ENCODE results near the gene PLA2G2A. TPM values are rescaled to one million over a fixed set of nuclear protein-coding genes. Genes with fewer than 3 reads are reported as not detected.
"Not testable (repeated sequence)": the region's sequence is repeated elsewhere in the genome, so short reads cannot be mapped to it uniquely, and the experiment has no call there.

The PLA2G2A gene
- total RNA-seq, result 4.8 TPM

- DNase-seq, result no peak
Observed at GRCh38 chr1:19979494-19979977, at the start of gene PLA2G2A. Gene PLA2G2A (minus strand): TSS chr1:19979618. CDS start chr1:19978773, 845 bp downstream.

- DNase-seq, result no peak
Observed at GRCh38 chr1:20028726-20029125, 49.3 kb upstream of the PLA2G2A start.

GRCh38 chr1:20028125-20028524, 48.7 kb upstream of the PLA2G2A start:
- no peak for DNase-seq

- DNase-seq, result no peak
Observed at GRCh38 chr1:20017741-20018140, 38.3 kb upstream of the PLA2G2A start.

- no peak for DNase-seq
Observed at GRCh38 chr1:20014153-20014552, 34.7 kb upstream of the PLA2G2A start.

GRCh38 chr1:20010016-20010415, 30.6 kb upstream of the PLA2G2A start:
- DNase-seq, result no peak

- no peak for DNase-seq
Observed at GRCh38 chr1:20009212-20009611, 29.8 kb upstream of the PLA2G2A start.

GRCh38 chr1:20008391-20008841, 29.0 kb upstream of the PLA2G2A start:
- peak; percentile 81 for DNase-seq

GRCh38 chr1:19998823-19999222, 19.4 kb upstream of the PLA2G2A start:
- not testable (repeated sequence) for DNase-seq

- no peak for DNase-seq
Observed at GRCh38 chr1:19990689-19991088, 11.3 kb upstream of the PLA2G2A start.

- DNase-seq, result not testable (repeated sequence)
Observed at GRCh38 chr1:19990182-19990582, 10.8 kb upstream of the PLA2G2A start.

GRCh38 chr1:19988267-19989006, 9.0 kb upstream of the PLA2G2A start:
- DNase-seq, result no peak

GRCh38 chr1:19987719-19988118, 8.3 kb upstream of the PLA2G2A start:
- DNase-seq, result no peak

- DNase-seq, result not testable (repeated sequence)
Observed at GRCh38 chr1:19984409-19985016, 5.1 kb upstream of the PLA2G2A start.

- no peak for DNase-seq
Observed at GRCh38 chr1:19981507-19982312, 2.3 kb upstream of the PLA2G2A start.

GRCh38 chr1:19981170-19981506, 1.7 kb upstream of the PLA2G2A start:
- DNase-seq, result no peak

GRCh38 chr1:19980314-19980713, 896 bp upstream of the PLA2G2A start:
- no peak for DNase-seq

- DNase-seq, result no peak
Observed at GRCh38 chr1:19978143-19978542, 1.3 kb downstream of the PLA2G2A start.

GRCh38 chr1:19976317-19977003, 3.0 kb downstream of the PLA2G2A start:
- DNase-seq, result no peak

- no peak for DNase-seq
Observed at GRCh38 chr1:19975423-19976193, 3.8 kb downstream of the PLA2G2A start.

GRCh38 chr1:19974822-19975416, 4.5 kb downstream of the PLA2G2A start:
- DNase-seq, result peak; percentile 72

All from skin of body (tissue), 2 donors.